Measurements from ENCODE around the gene POFUT1. TPM values are rescaled to one million over a fixed set of nuclear protein-coding genes. Genes with fewer than 3 reads are reported as not detected.

The POFUT1 gene
- total and polyA plus RNA-seq, 9 of the 15 experiments (the other 6 are each of a cell fraction or from before 2014, with no cell fraction given), result 3.5 to 44.7 (median 23.5) TPM

DNA sequence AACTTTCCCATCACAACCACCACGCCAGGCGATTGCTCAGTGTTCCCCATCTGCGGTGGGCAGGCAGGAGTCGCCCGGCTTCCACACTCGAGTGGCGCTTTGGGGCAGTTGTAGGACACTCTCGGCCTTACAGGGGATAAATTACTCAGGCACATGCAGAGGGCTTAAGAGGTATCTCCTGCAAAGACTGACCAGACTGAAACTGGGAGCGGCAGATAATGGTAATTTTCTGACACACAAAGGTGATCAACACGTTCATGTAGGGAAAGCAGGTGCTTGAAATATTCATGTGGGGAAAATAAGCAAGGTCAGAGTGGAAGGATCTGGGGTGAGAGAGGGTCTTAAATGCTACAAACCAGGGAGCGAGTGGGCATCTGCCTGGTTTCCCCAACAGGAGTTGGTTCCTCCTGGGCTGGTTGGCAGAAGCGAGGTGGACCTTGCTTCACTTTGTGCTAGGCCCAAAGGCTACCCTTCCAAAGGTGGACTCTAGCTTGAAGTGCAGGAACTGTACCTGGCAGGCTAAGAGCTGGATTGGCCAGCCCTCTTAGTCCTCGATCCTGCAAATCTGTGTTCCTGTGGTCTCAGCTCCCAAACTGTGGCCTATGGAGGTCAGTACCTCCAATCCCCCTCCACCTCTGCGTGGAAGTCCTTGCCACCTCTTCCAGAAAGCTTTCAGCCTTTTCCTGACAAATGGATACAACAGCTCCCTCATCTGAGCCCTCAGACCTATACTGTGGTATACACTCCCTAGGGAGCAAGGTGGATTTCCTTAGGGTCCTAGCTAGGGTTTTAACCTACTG is 16.9 kb upstream of the POFUT1 start:
- intact Hi-C loops (cut with micrococcal nuclease) (no loop called here), in situ Hi-C loops (cut with MboI) (no loop called here)
- no peaks in the 10 kb centered on the region for H3K9me1 ChIP-seq (ENCODE audit: control insufficient read depth, insufficient read depth, low read length)
- no TSS peak for BruUV-seq (replicated peaks)
- DNase-seq (ENCODE audit: extremely low read depth in 1 of 4, low spot score in 3 of 4) (no peak), ATAC-seq (no peak; the same call in 2 of the 3 replicates), FAIRE-seq (no peak)
- H3K27me3 ChIP-seq (ENCODE audit: control insufficient read depth in 2 of 2, insufficient read depth in 2 of 2, low read length in 2 of 2), result no peaks in the 10 kb centered on the region
- H3K27ac ChIP-seq (ENCODE audit: extremely low read depth, low read depth, low read length), result no peak overlapping the region
- H3K4me2 ChIP-seq (ENCODE audit: insufficient read depth, low read length), result no peak overlapping the region
- WGBS (ENCODE audit: insufficient coverage, low coverage, missing lambda C conversion rate), result 88% methylated on average over 11 of the region's 14 CpGs
- H2AFZ ChIP-seq (ENCODE audit: low read depth, low read length), result no peak overlapping the region
- H3K4me3 ChIP-seq, result no peak overlapping the region
- no peaks in the 10 kb centered on the region for H3K79me2 ChIP-seq (ENCODE audit: control insufficient read depth, insufficient read depth, low read length)
- CTCF ChIA-PET (ENCODE audit: low intra/inter-chr PET ratio), result no interaction called here
- H3K4me1 ChIP-seq (replicated peaks in 1 of 2; ENCODE audit: control insufficient read depth in 2 of 2, insufficient read depth in 2 of 2, low read length in 2 of 2), result peaks cover 0 to 2% of the 10 kb centered on the region in 2 experiments; a peak in 1 of 5 replicates
- no peak overlapping the region for H3K9ac ChIP-seq (ENCODE audit: insufficient read depth in 1 of 2, low read depth in 2 of 2, low read length in 2 of 2)
- POLR2A ChIA-PET, result interaction anchor here (1.2 to 1.4 kb wide), 2 partner anchors 14 to 248 kb away, joined by 4 to 6 read pairs; no protein-coding TSS in a partner anchor
- H3K36me3 ChIP-seq (ENCODE audit: control insufficient read depth, insufficient read depth, low read length), result peaks cover 21% of the 10 kb centered on the region
- TF ChIP-seq, protein P1, sequence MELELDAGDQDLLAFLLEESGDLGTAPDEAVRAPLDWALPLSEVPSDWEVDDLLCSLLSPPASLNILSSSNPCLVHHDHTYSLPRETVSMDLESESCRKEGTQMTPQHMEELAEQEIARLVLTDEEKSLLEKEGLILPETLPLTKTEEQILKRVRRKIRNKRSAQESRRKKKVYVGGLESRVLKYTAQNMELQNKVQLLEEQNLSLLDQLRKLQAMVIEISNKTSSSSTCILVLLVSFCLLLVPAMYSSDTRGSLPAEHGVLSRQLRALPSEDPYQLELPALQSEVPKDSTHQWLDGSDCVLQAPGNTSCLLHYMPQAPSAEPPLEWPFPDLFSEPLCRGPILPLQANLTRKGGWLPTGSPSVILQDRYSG (tag; conservative IDR thresholded peaks at IDR 0.05; ENCODE audit: low read depth), result no peak
- peak; percentile 1 for TF ChIP-seq RBM22 (IDR thresholded peaks at IDR 0.05; ENCODE audit: low read depth, low read length, poor library complexity, severe bottlenecking)
- TF ChIP-seq POLR2A (conservative IDR thresholded peaks at IDR 0.05), result 0 out of 2 replicates have a peak, but pooled peaks have one; percentile 26
- TF ChIP-seq ZNF133 (CRISPR knock-in tag; IDR thresholded peaks at IDR 0.05), result no peak
- no peaks in the 10 kb centered on the region for H3K9me3 ChIP-seq (replicated peaks; ENCODE audit: control insufficient read depth, insufficient read depth, low read depth, low read length)
- no peaks in the 10 kb centered on the region for H4K20me1 ChIP-seq (replicated peaks; ENCODE audit: control insufficient read depth, insufficient read depth, low read length)

Measured in K562 (cell line).